ENCODE results near the gene HSPA2.

GRCh38 chr14:64549791-64550620 is 9.5 kb downstream of the HSPA2 start, which contains the start of gene PPP1R36:
- TF ChIP-seq, protein P1, sequence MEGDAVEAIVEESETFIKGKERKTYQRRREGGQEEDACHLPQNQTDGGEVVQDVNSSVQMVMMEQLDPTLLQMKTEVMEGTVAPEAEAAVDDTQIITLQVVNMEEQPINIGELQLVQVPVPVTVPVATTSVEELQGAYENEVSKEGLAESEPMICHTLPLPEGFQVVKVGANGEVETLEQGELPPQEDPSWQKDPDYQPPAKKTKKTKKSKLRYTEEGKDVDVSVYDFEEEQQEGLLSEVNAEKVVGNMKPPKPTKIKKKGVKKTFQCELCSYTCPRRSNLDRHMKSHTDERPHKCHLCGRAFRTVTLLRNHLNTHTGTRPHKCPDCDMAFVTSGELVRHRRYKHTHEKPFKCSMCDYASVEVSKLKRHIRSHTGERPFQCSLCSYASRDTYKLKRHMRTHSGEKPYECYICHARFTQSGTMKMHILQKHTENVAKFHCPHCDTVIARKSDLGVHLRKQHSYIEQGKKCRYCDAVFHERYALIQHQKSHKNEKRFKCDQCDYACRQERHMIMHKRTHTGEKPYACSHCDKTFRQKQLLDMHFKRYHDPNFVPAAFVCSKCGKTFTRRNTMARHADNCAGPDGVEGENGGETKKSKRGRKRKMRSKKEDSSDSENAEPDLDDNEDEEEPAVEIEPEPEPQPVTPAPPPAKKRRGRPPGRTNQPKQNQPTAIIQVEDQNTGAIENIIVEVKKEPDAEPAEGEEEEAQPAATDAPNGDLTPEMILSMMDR (IDR thresholded peaks at IDR 0.05) = no peak
- TF ChIP-seq POLR2A (IDR thresholded peaks at IDR 0.05) = no peak
